ENCODE data around the gene PLCL1.

Gene PLCL1

DNA sequence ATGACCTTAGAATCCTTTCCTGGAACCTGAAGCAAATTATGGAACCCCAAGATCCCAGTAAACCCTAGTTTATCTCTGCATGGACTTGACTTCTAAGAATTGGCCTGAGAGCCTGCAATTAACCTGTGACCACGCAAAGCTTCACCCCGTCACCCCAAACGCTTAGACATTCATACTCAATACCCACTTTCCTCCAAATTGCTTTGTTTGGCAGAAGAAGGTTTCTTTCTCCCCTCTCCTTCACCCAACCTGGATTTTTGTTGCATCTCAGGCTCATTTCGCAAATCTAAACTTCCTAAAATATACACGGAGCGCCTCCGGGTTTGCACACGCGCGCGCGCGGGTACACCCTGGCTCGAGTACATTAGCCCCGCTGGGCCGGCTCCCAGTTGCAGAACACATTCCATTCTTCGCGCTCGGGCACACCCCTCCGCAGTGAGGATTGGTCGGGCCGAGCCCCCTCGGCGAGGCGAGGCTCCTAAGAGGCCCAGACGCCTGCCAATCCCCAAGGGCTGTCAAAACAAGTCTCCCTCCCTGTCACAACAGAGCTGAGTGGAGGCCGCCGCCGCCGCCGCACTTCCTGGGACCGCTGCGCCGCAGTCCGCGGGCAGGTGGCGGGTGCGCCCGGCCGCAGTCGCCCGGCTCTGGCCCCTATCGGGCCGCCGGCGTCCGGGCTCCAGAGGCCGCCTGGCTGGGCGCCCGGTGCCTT is at the start of gene PLCL1:
Gene PLCL1, plus strand, starts transcription at position 545 of the 709 bp plus-strand sequence.
- H3K27ac Mint-ChIP-seq: peak within 1 kb of the TSS; percentile 85
- peaks cover 41% of the 10 kb centered on the region for H3K4me1 Mint-ChIP-seq
- peak; percentile 94 for DNase-seq
- H3K27me3 Mint-ChIP-seq: peaks cover 16% of the 10 kb centered on the region
- H3K4me3 Mint-ChIP-seq: peak within 1 kb of the TSS; percentile 88
- CTCF ChIA-PET: interaction anchor here (1.1 to 1.8 kb wide), 4 partner anchors 9 to 493 kb away, joined by 3 to 13 read pairs (median 8); no protein-coding TSS in a partner anchor
- H3K36me3 Mint-ChIP-seq: no peaks in the 10 kb centered on the region
- H3K9me3 Mint-ChIP-seq: no peaks in the 10 kb centered on the region

DNA sequence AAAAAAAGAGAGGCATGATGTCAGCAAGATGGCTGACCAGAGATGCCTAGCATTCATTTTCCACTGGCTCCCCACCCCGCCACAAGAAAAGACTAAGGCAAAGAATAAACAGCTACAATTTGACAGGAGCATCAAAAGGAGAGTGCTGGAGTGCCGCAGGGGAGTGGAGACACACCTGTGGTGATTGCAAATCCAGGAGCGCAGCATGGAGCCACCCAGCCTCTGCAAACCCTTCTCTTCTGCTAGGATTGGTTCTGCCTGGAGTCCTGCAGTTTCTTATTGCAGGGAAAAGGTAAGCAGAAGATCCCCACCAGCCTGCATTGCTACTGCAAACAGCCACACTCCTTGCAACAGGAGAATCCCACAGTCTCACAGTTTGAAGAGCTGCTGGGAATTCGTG is 45.4 kb upstream of the PLCL1 start:
- H3K27me3 Mint-ChIP-seq: no peaks in the 10 kb centered on the region
- no peak overlapping the region for H3K4me3 Mint-ChIP-seq
- CTCF ChIA-PET: no interaction called here
- H3K4me1 Mint-ChIP-seq: no peaks in the 10 kb centered on the region
- peaks cover 10% of the 10 kb centered on the region for H3K9me3 Mint-ChIP-seq
- no peak overlapping the region for H3K27ac Mint-ChIP-seq
- no peak for DNase-seq
- no peaks in the 10 kb centered on the region for H3K36me3 Mint-ChIP-seq

DNA sequence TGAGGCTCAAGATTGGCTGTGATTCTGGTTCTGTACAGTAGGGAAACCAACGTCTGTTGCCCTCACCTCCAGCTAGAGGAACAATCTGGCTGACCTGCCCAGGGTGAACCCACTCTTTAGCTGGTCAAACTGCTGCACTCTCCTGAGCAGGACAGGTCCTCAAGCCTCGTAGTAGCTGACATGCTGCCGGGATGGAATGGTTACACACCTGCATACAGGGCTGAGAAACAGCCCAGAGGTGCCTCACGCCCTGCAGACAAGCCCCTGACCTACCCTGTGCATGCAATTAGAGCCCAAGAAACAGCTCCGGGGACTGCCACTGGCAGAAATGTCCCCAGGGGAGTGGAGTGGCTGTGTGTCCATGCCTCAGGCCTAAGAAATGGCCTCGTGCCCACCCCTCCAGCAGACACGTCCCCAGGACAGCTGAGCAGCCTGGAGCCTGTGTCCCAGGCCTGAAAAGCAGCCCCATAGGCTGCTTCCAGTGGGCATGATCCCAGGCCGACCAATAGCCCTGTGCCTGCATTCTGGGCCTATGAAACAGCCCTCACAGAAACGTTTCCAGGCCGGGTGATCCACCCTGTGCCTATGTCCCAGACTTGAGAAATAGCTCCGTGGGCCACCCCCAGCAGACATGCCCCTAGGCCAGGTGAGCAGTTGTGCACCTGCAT is 44.6 kb upstream of the PLCL1 start:
- no peaks in the 10 kb centered on the region for H3K36me3 Mint-ChIP-seq
- no peak overlapping the region for H3K27ac Mint-ChIP-seq
- no peaks in the 10 kb centered on the region for H3K4me1 Mint-ChIP-seq
- H3K9me3 Mint-ChIP-seq: peaks cover 10% of the 10 kb centered on the region
- no peak overlapping the region for H3K4me3 Mint-ChIP-seq
- CTCF ChIA-PET: no interaction called here
- no peaks in the 10 kb centered on the region for H3K27me3 Mint-ChIP-seq
- DNase-seq: no peak

DNA sequence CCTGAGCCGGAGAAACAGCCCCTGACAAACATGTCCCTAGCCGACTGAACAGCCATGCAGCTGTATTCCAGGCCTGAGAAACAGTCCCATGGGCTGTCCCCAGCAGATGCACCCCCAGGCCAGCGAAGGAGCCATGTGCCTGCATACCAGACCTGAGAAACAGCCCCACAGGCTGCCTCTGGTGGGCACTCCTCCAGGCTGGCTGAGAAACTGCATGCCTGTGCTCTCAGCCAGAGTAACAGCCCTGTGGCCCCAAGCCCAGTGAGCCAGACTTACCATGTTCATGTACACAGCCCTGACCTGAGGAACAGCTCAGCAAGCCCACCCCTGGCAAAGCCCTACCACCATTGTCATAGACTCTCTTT is 44.1 kb upstream of the PLCL1 start:
- no peaks in the 10 kb centered on the region for H3K36me3 Mint-ChIP-seq
- no peaks in the 10 kb centered on the region for H3K27me3 Mint-ChIP-seq
- CTCF ChIA-PET: no interaction called here
- H3K9me3 Mint-ChIP-seq: peaks cover 10% of the 10 kb centered on the region
- H3K4me3 Mint-ChIP-seq: no peak overlapping the region
- no peak for DNase-seq
- no peaks in the 10 kb centered on the region for H3K4me1 Mint-ChIP-seq
- no peak overlapping the region for H3K27ac Mint-ChIP-seq

DNA sequence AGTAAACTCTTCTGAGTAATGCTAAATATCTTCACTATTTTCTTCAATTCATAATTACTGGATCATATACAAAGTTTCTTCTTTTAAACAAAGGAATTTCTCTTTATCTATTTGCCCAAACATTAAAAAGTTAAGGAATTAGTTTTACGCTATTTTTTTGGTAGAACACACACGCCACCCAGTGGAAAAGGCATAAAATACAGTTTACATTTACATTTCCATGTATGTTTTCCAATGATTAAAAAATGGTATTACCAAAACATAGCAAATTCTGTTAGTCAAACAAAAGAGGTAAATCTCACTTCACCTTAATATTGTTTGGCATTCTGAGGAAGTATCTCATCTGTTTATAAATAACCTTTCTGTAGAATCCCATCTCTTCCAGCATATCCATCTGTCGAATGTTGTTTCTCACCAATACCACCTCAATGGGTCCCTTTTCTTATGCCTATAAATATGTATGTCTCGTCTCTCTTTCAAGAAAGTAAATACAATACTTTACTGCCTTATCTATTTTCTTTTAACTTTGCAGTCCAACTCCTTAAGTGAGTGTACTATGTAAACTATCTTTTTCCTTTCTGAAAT is 26.5 kb upstream of the PLCL1 start:
- Mint-ChIP-seq H3K27me3 (peaks cover 6% of the 10 kb centered on the region), H3K27ac (no peak overlapping the region), H3K4me1 (peaks cover 4% of the 10 kb centered on the region), H3K4me3 (no peak overlapping the region), H3K36me3 (no peaks in the 10 kb centered on the region), H3K9me3 (no peaks in the 10 kb centered on the region)
- peak; percentile 36 for DNase-seq
- CTCF ChIA-PET: interaction anchor here (0.6 to 2.7 kb wide), 4 partner anchors 71 to 1138 kb away, joined by 3 to 23 read pairs (median 4); no protein-coding TSS in a partner anchor

DNA sequence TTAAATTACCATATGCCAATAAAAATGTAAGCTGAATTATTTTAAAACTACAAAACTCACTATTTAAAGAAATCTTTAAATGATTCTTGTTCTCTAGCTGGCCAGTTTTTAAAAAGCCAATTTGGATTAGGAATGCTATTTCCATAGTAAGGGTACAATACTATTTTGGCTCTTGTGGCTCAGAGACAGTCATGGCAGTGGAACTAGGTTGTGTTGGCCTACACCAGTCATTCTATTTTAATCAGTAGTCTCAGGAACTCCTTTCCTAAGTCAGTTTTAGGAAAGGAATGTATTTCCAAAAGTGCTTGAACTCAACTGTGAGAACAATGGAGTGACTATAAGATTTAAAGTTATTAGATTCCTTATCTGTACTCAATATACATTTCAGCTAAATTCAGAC is 25.1 kb upstream of the PLCL1 start:
- no peaks in the 10 kb centered on the region for H3K9me3 Mint-ChIP-seq
- CTCF ChIA-PET: interaction anchor here (0.9 to 2.7 kb wide), 5 partner anchors 15 to 368 kb away, joined by 3 to 23 read pairs (median 4); no protein-coding TSS in a partner anchor
- H3K36me3 Mint-ChIP-seq: no peaks in the 10 kb centered on the region
- DNase-seq: no peak
- peaks cover 11% of the 10 kb centered on the region for H3K27me3 Mint-ChIP-seq
- no peak overlapping the region for H3K4me3 Mint-ChIP-seq
- no peak overlapping the region for H3K27ac Mint-ChIP-seq
- peaks cover 4% of the 10 kb centered on the region for H3K4me1 Mint-ChIP-seq

DNA sequence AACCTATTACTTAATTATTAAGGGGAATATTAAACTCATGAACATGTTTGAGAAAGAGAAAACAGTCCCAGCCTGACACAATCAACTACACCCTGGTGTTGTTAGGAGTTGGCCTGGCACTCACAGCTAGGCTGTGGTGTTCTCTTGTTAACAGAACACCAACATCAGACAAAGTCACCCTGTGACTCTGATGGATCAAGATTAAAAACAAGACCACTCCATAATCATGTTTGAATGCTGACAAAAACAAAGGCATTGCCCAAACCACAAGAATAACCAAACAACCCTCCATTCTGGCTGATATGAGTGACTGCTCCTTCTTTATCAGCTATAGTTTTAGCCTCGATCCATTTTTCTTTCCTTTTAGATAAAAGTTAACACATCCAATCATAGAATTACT is 22.3 kb upstream of the PLCL1 start:
- H3K36me3 Mint-ChIP-seq: no peaks in the 10 kb centered on the region
- H3K4me3 Mint-ChIP-seq: no peak overlapping the region
- H3K27ac Mint-ChIP-seq: no peak overlapping the region
- no peak for DNase-seq
- peaks cover 36% of the 10 kb centered on the region for H3K27me3 Mint-ChIP-seq
- H3K4me1 Mint-ChIP-seq: peaks cover 6% of the 10 kb centered on the region
- CTCF ChIA-PET: interaction anchor here (0.7 to 1.2 kb wide), 2 partner anchors 233 to 282 kb away, joined by 3 read pairs; partner anchors contain the start of gene HSPE1
- H3K9me3 Mint-ChIP-seq: no peaks in the 10 kb centered on the region

DNA sequence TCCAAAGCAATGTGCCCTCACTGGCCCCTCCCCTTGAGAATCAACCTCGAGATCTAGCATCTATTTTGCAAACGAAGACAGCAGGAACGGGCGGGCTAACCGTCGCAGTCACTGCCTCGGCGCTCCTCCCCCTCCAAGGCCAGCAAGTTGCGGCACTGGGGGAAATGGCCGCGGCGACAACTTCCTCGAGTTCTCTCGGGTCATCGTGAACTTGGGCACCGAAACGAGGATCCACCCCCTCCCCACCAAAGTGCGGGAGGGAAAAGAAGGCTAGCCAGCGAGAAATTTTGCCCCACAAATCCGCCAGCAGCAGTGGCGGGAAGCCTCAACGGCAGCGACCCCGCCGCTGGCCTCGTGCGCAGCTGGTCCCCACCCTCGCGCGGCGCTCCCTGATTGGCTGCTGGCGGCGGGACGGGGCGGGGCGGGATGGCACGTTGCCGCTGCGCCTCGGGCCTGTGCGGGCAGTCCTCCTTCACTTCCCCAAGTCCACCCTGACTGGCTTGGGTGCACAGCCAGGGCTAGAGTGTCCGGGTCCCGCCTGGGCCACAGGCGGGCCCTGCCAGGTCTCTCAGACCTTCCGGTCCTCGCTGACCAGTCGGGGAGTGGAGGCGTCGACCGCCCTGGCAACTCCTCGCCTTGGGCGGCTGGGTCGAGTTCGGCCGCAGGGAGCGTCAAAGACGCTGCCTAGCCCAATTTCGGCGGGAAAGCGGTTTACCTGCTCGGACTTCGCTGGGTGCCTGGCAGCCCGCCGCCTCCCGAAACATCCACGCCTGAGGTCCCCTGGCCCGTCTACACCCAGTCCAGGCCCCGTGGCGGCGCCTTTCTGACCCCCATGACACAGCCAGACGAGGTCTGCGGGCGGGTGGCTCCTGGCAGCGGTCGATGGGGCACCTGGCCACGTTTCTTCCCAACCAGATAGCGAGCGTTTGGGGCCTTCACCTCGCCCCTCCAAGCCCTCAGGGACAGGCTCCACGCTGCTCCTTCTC is 19.1 kb upstream of the PLCL1 start, which contains the start of gene BOLL:
Gene BOLL, minus strand, starts transcription at position 364 of the 986 bp plus-strand sequence. CDS start 3,469 bp downstream, outside the sequence.
- Mint-ChIP-seq H3K27me3 (peaks cover 51% of the 10 kb centered on the region), H3K36me3 (no peaks in the 10 kb centered on the region), H3K4me1 (peaks cover 6% of the 10 kb centered on the region), H3K9me3 (no peaks in the 10 kb centered on the region), H3K27ac (no peak within 1 kb of the TSS), H3K4me3 (peak within 1 kb of the TSS; percentile 70)
- DNase-seq: no peak
- CTCF ChIA-PET: interaction anchor here (0.7 to 1.0 kb wide), 2 partner anchors 62 to 511 kb away, joined by 3 read pairs; no protein-coding TSS in a partner anchor

DNA sequence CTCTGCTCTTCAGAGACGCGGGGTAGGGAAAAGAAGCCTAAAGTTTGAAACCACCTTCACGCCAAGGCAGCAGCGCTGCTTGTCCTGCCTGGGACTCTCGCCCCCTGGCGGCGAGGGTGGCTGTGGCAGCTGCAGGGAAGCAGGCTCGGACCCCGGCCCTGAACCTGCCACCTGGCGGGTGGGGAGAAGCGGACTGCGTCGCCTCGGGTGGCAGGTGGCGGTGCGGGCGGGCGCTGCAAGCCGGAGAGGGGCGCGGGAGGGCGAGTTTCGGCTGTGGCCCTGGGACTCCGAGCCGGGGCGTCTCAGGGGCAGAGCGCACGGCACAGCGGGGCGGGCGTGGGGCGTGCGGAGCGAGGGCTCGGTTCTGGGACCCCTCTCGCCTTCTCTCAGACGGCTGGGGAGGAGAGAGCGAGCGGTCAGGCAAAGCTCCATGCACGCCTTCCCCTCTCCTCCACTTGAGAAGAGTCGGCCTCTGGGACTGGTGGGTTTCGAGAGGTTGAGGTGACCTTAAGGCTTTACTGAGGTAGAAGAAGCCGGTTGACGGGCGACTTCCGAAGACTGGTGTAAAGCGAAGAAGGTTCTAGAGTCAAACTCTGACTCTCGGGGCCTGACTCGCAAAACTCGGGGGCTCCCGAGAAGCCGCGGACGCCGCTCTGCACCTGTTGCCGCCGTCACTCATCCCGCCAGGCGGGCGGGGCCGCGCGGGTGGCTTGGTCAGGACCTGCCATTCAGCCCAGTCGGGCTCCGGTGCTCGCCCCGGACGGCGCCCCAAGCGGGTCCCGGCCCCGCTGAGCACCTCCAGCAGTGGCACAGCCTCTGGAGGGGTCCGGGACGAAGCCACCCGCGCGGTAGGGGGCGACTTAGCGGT is 18.1 kb upstream of the PLCL1 start:
- peak overlapping the region; percentile 70 for H3K4me3 Mint-ChIP-seq
- H3K4me1 Mint-ChIP-seq: peaks cover 6% of the 10 kb centered on the region
- peaks cover 51% of the 10 kb centered on the region for H3K27me3 Mint-ChIP-seq
- H3K36me3 Mint-ChIP-seq: no peaks in the 10 kb centered on the region
- peak; percentile 73 for DNase-seq
- H3K9me3 Mint-ChIP-seq: no peaks in the 10 kb centered on the region
- no peak overlapping the region for H3K27ac Mint-ChIP-seq
- CTCF ChIA-PET: interaction anchor here (0.7 to 2.1 kb wide), 3 partner anchors 63 to 510 kb away, joined by 3 to 9 read pairs (median 3); partner anchors contain the start of gene MARS2

DNA sequence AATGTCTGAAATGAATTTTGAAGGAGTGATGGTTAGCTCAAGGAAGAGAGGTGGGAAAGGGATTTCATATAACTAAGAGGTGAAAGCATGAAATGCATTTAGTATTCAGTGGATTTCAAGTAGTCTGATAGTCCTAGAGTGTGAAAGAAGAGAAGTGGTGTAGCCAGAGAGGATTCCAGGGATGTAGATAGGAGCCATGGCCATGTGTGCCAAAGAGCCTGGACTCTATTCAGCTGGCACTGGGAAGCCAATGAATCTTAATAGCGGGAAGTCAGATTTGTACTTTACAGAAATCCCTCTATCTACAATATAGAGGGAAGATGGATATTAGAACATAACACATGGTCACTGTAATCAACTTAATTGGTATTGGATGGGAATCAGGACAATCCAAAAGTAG is 10.9 kb upstream of the PLCL1 start:
- no peak overlapping the region for H3K27ac Mint-ChIP-seq
- peaks cover 21% of the 10 kb centered on the region for H3K27me3 Mint-ChIP-seq
- CTCF ChIA-PET: interaction anchor here (1.4 to 1.5 kb wide), 2 partner anchors 15 to 503 kb away, joined by 4 read pairs; no protein-coding TSS in a partner anchor
- no peak overlapping the region for H3K4me3 Mint-ChIP-seq
- DNase-seq: no peak
- H3K9me3 Mint-ChIP-seq: peaks cover 2% of the 10 kb centered on the region
- H3K4me1 Mint-ChIP-seq: no peaks in the 10 kb centered on the region
- no peaks in the 10 kb centered on the region for H3K36me3 Mint-ChIP-seq

DNA sequence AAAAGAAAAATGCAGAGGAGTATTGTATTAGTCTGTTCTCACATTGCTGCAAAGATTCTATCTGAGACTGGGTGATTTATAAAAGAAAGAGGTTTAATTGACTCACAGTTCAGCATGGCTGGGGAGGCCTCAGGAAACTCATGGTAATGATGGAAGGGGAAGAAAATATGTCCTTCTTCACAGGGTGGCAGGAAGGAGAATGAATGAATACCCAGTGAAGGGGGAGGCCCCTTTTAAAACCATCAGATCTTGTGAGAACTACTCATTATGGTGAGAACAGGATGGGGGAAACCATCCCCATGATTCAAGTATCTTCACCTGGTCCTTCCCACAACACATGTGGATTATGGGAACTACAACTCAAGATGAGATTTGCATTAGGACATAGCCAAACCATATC is 9.1 kb upstream of the PLCL1 start:
- CTCF ChIA-PET: interaction anchor here (1.2 to 1.5 kb wide), 2 partner anchors 17 to 502 kb away, joined by 4 to 5 read pairs; no protein-coding TSS in a partner anchor
- Mint-ChIP-seq H3K4me1 (no peaks in the 10 kb centered on the region), H3K27me3 (peaks cover 13% of the 10 kb centered on the region), H3K36me3 (no peaks in the 10 kb centered on the region), H3K9me3 (peaks cover 2% of the 10 kb centered on the region), H3K27ac (no peak overlapping the region), H3K4me3 (no peak overlapping the region)
- no peak for DNase-seq

DNA sequence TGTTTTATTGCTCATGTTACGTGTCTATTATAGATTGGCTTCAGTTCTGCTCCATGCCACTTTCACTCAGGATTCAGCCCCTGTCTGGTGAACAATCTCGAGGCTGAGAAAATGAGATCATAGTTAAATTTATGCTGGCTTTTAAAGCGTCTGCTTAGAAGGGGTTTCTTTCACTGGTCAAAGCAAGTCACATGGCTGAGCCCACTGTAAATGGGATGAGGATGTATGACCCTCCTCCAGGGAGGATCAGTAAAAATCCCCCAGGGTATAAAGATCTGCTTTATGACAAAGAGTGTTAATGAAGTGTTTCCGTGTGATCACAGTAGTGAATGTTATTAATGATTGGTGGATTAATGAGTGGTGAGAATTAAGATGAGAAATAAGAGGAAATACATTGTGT is 6.2 kb upstream of the PLCL1 start:
- Mint-ChIP-seq H3K27ac (no peak overlapping the region), H3K4me3 (no peak overlapping the region), H3K9me3 (peaks cover 2% of the 10 kb centered on the region), H3K4me1 (peaks cover 4% of the 10 kb centered on the region), H3K36me3 (no peaks in the 10 kb centered on the region), H3K27me3 (peaks cover 17% of the 10 kb centered on the region)
- no peak for DNase-seq
- CTCF ChIA-PET: no interaction called here

DNA sequence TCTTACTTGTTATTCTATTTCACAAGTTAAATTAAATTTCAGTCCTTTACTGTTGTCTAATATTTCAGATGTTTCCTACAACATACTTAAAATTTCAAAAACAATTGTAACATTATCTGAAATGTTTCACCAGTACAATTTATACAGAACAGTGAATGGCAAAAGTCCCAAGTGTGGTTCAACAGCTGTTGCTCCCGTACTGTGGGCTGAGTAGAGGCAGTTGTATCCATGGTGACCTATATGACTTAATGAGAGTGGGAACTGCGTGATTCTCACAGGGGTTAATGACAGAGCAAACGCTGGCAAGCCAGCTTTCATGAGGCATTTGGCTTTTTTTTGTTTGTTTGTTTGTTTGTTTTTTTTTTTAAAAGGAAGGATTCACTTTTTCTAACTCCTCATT is 5.3 kb upstream of the PLCL1 start:
- H3K27me3 Mint-ChIP-seq: peaks cover 17% of the 10 kb centered on the region

More for the DNA sequence above, 5.3 kb upstream of the PLCL1 start:
- CTCF ChIA-PET: interaction anchor here (1.3 kb wide), 1 partner anchor 328 kb away, joined by 3 read pairs; no protein-coding TSS in a partner anchor
- no peaks in the 10 kb centered on the region for H3K36me3 Mint-ChIP-seq
- peaks cover 9% of the 10 kb centered on the region for H3K4me1 Mint-ChIP-seq
- no peak for DNase-seq
- H3K27ac Mint-ChIP-seq: no peak overlapping the region
- peaks cover 2% of the 10 kb centered on the region for H3K9me3 Mint-ChIP-seq
- H3K4me3 Mint-ChIP-seq: no peak overlapping the region

All from activated naive CD4-positive, alpha-beta T cell treated with anti-CD3 and anti-CD28 coated beads, Interleukin-2, amount 10 ng/mL, durations not matched to agents 7 days and 5 days (primary cell).